ENCODE measurements around the gene MS4A15.
"Not testable (repeated sequence)": the region's sequence is repeated elsewhere in the genome, so short reads cannot be mapped to it uniquely, and the experiment has no call there.

The MS4A15 gene

DNA sequence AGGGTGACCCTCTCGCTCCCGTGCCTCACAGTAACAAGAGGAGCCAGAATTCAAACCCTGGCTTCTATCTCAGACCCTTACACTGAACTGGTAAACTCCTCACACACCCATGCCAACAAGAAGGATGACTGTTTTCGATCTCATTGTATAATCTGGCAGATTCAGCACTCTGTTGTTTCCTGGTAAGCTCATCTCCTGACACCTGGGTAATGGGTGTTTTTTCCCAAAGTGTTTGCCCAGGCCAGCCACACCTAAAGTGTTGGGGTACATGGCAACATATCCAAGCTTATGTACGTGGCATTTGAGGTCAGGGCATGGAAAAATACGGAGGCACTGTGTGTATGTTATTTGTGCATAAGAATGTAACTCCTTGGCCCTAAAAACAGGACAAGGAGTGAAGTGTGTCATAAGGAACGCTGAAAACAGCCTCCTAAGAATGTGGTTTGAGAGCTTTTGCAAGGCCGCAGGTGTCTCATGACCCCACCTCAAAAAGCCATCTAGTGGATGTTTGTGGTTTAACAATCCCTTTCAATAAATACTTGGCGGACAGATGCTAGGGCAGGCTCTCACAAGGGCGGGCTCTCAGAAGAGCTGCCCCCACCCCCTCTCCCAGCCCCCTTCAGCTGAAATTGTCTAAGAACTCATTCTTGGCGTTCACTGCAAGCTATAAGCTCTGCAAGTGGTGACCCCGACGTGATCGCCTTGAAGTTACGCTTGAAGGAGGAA, at the start of gene MS4A15:
Gene MS4A15 (plus strand): TSS at position 561 of the 726 bp plus-strand sequence. CDS start 6,867 bp downstream, outside the sequence.
- no peak for DNase-seq (ENCODE audit: low spot score)

DNA sequence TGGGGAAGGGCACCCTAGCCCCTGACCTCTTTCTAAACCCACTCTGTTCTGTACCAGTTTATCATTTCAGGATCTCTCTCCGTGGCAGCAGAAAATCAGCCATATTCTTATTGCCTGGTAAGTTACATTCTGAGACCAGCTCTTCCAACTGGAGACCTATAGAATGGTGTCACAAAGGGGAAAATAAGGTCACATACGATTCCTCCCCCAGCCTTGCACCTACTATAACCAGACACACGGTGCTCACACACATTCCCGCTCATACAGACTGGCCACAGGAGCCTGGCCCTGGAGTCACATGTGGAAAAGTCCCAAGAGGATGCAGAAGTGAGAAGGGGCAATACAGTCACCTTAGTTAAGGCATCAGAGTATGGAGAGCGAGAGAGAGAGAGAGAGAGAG, 49.7 kb upstream of the MS4A15 start:
- no peak for DNase-seq (ENCODE audit: low spot score)

GRCh38 chr11:60710482-60710881, 46.2 kb upstream of the MS4A15 start:
- no peak for DNase-seq (ENCODE audit: low spot score)

GRCh38 chr11:60711276-60711675, 45.4 kb upstream of the MS4A15 start:
- DNase-seq (ENCODE audit: low spot score), result no peak

- not testable (repeated sequence) for DNase-seq (ENCODE audit: low spot score)
These were observed 43.2 kb upstream of the MS4A15 start for GRCh38 chr11:60713423-60713822.

GRCh38 chr11:60717956-60718355, 38.7 kb upstream of the MS4A15 start:
- DNase-seq (ENCODE audit: low spot score), result peak; percentile 2

GRCh38 chr11:60718524-60719316, 37.9 kb upstream of the MS4A15 start:
- DNase-seq (ENCODE audit: low spot score), result no peak

DNA sequence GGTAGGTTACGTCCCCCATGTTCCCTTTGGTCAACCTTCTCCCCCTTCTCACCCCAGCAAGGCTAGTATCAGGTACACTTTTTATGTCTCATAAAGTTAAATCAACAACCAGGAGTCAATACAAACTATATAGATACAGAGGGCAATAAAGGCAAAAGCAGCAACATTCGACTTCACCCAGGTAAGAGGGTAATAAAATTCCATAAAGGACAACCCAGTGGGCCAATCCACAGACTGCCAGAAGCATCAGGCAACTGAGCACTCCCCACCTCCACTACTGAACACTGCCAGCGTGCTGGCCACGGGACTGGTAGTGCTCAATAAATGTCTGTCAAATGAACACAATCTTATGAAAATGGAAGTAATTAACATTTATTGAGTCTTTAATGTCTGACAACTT, 37.3 kb upstream of the MS4A15 start:
- no peak for DNase-seq (ENCODE audit: low spot score)

DNA sequence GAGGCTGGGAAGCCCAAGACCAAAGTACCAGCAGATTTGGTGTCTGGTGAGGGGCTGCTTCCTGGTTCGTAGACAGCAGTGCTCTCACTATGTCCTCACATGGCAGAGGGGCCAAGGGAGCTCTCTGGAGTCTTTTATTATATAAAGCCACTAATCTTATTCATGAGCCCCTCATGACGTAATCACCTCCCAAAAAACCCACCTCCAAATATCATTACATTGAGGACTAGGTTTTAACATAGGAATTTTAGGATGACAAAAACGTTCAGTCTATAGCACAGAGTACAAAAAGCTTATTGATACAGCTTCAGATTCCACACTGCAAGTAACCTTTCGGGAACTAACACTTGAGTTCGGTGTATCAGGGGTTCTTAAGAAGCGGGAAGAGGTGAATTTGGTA, 36.2 kb upstream of the MS4A15 start:
- no peak for DNase-seq (ENCODE audit: low spot score)

DNA sequence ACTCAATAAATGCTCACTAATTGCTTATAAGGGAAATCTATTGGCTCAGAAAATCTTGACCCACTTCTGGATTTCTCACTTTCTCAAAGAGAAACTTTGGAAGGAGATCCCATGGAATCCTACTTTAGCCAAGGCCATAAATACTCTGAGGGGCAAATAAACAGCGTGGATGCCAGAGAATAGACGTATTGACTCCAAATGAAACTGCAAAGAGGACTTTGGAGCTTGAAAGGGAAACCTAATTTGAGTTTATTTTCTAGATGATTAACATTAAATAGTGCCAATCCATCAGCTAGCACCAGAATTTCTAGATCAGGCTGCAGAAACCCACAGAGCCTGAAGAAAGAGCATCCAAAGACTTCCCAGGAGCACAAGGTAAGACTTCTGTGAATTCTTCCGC, 32.2 kb upstream of the MS4A15 start, which contains the start of gene MS4A18:
Gene MS4A18 (plus strand): TSS at position 301 of the 400 bp plus-strand sequence.
- no peak for DNase-seq (ENCODE audit: low spot score)

DNA sequence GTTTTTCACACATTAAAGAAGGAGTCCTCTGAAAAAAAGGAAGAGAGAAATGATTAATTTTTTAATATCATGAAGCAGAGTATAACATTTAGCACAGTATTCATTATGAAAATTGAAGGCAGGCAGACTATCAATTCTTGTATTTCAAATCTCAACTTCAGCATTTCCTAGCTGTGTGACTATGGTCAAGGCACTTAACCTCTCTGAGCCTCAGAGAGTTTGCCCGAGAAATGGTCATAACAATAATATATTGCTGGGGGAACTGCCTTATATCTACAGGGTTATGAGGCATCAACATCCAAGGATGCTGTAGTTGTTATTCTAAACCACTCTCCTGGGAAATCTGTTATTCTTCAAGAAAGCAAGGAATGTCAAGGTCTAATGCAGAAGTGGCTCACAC, 31.1 kb upstream of the MS4A15 start:
- no peak for DNase-seq (ENCODE audit: low spot score)

GRCh38 chr11:60731586-60731985, 25.1 kb upstream of the MS4A15 start:
- no peak for DNase-seq (ENCODE audit: low spot score)

DNA sequence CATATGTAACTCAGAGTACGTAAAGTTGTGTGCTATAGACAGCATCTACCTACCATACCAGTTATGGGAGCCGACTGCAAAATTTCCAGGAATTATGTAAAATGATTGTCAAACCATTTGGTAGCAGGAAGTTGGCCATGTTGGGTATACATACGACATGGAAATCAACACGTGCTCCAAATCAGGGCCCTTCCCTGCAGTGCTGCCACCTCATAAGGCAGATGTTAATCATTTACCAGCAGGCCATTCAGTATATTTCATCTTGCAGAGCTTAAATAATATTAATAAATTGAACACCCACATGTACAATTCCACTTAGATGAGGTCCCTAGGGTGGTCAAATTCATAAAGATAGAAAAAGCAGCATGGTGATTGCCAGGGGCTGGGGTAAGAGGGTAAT, 22.4 kb upstream of the MS4A15 start:
- DNase-seq (ENCODE audit: low spot score), result no peak

DNA sequence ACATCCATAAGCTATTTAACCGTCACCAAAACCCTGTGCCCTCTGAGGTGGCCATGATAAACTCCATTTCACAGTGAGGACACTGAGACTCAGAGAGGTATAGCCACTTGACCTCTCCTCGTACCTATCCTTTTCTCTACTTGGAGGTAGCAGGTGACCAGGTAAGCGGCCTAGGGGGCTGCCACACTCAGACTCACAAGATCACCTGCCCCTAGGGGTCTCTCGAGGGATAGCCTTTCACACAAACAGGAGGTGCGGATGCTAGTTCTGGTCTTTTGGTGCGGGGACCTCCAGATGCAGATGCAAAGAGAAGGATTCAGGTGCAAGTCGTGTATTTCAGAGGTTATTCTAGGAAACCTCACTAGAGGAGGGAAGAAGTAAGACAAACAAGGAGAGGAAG, 17.6 kb upstream of the MS4A15 start:
- DNase-seq (ENCODE audit: low spot score), result no peak

DNA sequence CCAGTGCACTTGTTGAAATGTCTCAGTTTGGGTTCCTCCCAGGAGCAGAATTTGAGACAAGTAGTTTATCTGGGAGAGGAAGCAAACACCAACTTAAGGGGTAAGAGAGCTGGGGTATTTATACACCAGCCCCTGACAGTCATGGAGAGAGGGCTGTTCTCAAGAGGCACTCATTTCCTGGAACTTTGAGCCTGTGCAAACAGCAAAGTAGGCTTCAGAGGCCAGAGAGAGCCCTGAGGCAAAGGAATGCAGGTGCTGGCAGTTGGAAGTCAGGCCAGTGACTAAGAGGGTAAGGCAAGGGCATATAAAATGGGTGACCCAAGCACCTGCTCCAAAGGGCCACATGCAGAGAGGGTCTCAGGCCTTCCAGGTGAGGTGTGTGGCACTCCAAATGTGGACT, 16.1 kb upstream of the MS4A15 start:
- no peak for DNase-seq (ENCODE audit: low spot score)

DNA sequence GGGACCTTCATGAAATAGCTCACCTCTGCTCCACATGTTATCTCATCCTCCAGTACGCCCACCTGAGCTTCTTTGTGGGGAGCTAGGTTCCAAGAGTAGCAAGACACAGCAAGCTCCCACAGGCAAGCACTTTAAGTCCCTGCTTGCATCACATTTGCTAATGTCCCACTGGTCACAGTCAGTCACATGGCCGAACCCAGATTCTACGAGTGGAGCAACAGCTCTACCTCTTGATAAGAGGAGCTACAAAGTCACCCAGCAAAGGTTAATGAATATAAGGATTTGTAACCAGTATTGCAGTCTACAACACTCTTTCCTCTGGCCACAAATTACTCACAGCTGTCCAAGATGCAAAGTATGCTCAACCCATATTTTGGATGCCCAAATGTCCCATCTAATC, 15.2 kb upstream of the MS4A15 start:
- no peak for DNase-seq (ENCODE audit: low spot score)

GRCh38 chr11:60743058-60743457, 13.6 kb upstream of the MS4A15 start:
- no peak for DNase-seq (ENCODE audit: low spot score)

DNA sequence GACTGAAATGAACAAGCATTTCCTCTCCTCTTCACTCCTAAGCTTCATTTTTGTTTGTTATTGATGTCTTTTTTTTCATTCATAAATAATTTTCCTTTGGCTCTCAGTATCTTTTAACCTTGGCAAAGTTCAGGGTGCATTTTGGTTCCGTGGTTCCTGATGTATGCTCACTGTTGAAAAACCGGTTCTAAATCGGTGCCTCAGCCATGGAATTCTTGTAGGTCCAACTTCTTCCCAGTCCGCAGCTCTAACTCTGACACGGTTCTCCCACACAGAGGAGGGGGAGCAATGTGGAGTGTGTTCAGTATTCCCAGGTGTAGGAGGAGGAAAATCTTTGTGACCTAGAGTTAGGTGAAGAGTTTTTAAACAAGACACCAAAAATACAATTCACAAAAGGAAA, 12.6 kb upstream of the MS4A15 start:
- DNase-seq (ENCODE audit: low spot score), result no peak

DNA sequence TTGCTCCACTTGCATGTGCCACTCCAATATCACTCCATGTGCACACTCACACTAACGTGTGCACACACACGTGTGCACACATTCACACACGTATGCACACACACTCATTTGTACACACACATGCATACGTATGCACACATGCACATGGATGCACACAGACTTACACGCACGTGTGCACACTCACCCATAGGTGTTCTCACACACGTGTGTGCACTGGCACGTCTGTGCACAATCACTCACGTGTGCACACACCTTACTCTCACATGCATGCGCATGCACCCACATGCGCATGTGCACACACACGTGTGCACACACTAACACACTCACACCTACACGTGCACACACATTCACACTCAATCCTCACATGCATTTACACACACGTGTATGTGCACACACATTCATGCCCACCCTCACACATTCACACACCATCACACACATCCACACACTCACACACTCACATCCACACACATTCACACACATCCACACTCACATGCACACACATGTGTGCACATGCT, 9.3 kb upstream of the MS4A15 start:
- no peak for DNase-seq (ENCODE audit: low spot score)

GRCh38 chr11:60748225-60748624, 8.4 kb upstream of the MS4A15 start:
- no peak for DNase-seq (ENCODE audit: low spot score)

GRCh38 chr11:60748821-60749220, 7.8 kb upstream of the MS4A15 start:
- DNase-seq (ENCODE audit: low spot score), result no peak

GRCh38 chr11:60750911-60751310, 5.8 kb upstream of the MS4A15 start:
- DNase-seq (ENCODE audit: low spot score), result no peak

GRCh38 chr11:60753309-60753708, 3.4 kb upstream of the MS4A15 start:
- no peak for DNase-seq (ENCODE audit: low spot score)
